DND-41 (cell line): ENCODE measurements around the gene BCAP31.

Experiments
- CTCF ChIP-seq: IDR thresholded peaks from 2 replicates; pipeline ENCODE4 v1.5.1; 2012; ENCODE audit warnings: borderline replicate concordance, low read length, moderate library complexity, mild to moderate bottlenecking; ENCODE audit not compliant: poor library complexity, severe bottlenecking; ENCODE audit errors: extremely low read depth
- EZH2 ChIP-seq: IDR thresholded peaks from 3 replicates; pipeline ENCODE4 v1.6.1; 2012; ENCODE audit warnings: borderline replicate concordance, low read depth, mild to moderate bottlenecking, moderate library complexity, low read length, inconsistent platforms; ENCODE audit not compliant: severe bottlenecking

- TF ChIP-seq CTCF (no peak), EZH2 (no peak)
Observed at GRCh38 chrX:153671589-153672530, 52.3 kb downstream of the BCAP31 start.
